Spleen (tissue), 7 donors: Measurements from ENCODE around the gene CCN5.

Source experiments
- CTCF ChIP-seq, 11 experiments: fragments of 200-600 bp in 7 of 11; fragments of 450-650 bp in 4 of 11; sonication (generic) in 4 of 11; IDR thresholded peaks in 8 of 11; conservative IDR thresholded peaks in 3 of 11; 1 replicate in 7 of 11; 2 replicates in 4 of 11; pipeline versions ENCODE4 v1.4.0 to v1.8.0; 2016 to 2021; ENCODE audit warnings: antibody characterized with exemption in 11 of 11, inconsistent platforms in 4 of 11, mild to moderate bottlenecking in 1 of 11
- POLR2A ChIP-seq, 3 donors: fragments of 450-650 bp; IDR thresholded peaks; one replicate each; pipeline ENCODE4 v1.5.1; 2017; ENCODE audit warnings: antibody characterized with exemption in 3 of 3, mild to moderate bottlenecking in 1 of 3
- donor health status: DM: no; HTN: no; CAD: no; lungs with moderate emphysema.
- donor health status: DM: no; HTN: no; CAD: no.
- donor health status: DM: no; HTN: no; CAD: no.

- TF ChIP-seq POLR2A (IDR thresholded peaks at IDR 0.05) (no peak), CTCF (IDR thresholded peaks at IDR 0.05 in 8 of 11, conservative IDR thresholded peaks at IDR 0.05 in 3 of 11) (no peak)
Observed at GRCh38 chr20:44694159-44694558, 21.0 kb upstream of the CCN5 start.
